SU-DHL-6 (cell line): ENCODE results near the gene CCDC185.

Experiments used
- EZH2phosphoT487 ChIP-seq: fragments of 200-600 bp; sonication (generic), shearing (Covaris generic); conservative IDR thresholded peaks from 2 replicates; pipeline ENCODE4 v1.6.1; 2018; ENCODE audit warnings: mild to moderate bottlenecking, antibody characterized with exemption, low read length, moderate library complexity, mixed read lengths
- TF ChIP-seq, protein P1 (sequence below): fragments of 200-600 bp; sonication (generic); IDR thresholded peaks from one replicate; pipeline ENCODE4 v1.5.1; 2017; ENCODE audit warnings: antibody characterized with exemption, mild to moderate bottlenecking, low read length, moderate library complexity; ENCODE audit not compliant: insufficient read depth, poor library complexity, severe bottlenecking

DNA sequence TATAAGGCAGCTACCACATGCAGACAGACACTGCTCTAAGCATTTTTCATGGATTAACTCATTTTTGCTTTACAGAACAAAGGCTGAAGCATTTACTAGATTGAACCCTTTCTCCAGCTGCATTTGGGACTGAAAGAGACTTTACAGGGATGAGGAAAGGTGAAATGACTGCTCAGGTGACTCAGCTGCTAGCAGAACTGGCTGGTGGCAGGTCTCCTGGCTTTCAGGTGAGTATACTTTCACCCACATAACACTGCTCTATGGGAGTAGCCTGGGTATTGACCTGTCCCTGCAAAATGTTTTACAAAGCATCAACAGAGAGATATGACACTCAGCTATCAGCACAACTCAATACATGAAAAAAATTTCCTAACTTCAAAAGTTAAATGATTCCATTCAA, 2.6 kb upstream of the CCDC185 start:
- TF ChIP-seq, protein P1, sequence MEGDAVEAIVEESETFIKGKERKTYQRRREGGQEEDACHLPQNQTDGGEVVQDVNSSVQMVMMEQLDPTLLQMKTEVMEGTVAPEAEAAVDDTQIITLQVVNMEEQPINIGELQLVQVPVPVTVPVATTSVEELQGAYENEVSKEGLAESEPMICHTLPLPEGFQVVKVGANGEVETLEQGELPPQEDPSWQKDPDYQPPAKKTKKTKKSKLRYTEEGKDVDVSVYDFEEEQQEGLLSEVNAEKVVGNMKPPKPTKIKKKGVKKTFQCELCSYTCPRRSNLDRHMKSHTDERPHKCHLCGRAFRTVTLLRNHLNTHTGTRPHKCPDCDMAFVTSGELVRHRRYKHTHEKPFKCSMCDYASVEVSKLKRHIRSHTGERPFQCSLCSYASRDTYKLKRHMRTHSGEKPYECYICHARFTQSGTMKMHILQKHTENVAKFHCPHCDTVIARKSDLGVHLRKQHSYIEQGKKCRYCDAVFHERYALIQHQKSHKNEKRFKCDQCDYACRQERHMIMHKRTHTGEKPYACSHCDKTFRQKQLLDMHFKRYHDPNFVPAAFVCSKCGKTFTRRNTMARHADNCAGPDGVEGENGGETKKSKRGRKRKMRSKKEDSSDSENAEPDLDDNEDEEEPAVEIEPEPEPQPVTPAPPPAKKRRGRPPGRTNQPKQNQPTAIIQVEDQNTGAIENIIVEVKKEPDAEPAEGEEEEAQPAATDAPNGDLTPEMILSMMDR, result no peak
- TF ChIP-seq EZH2phosphoT487, result no peak
